ENCODE data around the gene MIS18BP1.
"Not testable (repeated sequence)": the region's sequence is repeated elsewhere in the genome, so short reads cannot be mapped to it uniquely, and the experiment has no call there.

Gene MIS18BP1

GRCh38 chr14:45246691-45247090, 6.3 kb downstream of the MIS18BP1 start:
- in situ Hi-C loops (cut with MboI; ENCODE audit: low sequenced_read_pairs) = no loop called here

GRCh38 chr14:45246151-45246550, 6.9 kb downstream of the MIS18BP1 start:
- in situ Hi-C loops (cut with MboI; ENCODE audit: low sequenced_read_pairs) = no loop called here

GRCh38 chr14:45242706-45243105, 10.3 kb downstream of the MIS18BP1 start:
- in situ Hi-C loops (cut with MboI; ENCODE audit: low sequenced_read_pairs) = no loop called here

- in situ Hi-C loops (cut with MboI; ENCODE audit: low sequenced_read_pairs) = no loop called here
Measured at GRCh38 chr14:45238988-45239387, 14.0 kb downstream of the MIS18BP1 start.

- in situ Hi-C loops (cut with MboI; ENCODE audit: low sequenced_read_pairs) = no loop called here
Measured at GRCh38 chr14:45227566-45227965, 25.4 kb downstream of the MIS18BP1 start.

- in situ Hi-C loops (cut with MboI; ENCODE audit: low sequenced_read_pairs) = no loop called here
Measured at GRCh38 chr14:45222485-45223262, 30.3 kb downstream of the MIS18BP1 start.

- in situ Hi-C loops (cut with MboI; ENCODE audit: low sequenced_read_pairs) = not testable (repeated sequence)
Measured at GRCh38 chr14:45214341-45214740, 38.7 kb downstream of the MIS18BP1 start.

- in situ Hi-C loops (cut with MboI; ENCODE audit: low sequenced_read_pairs) = not testable (repeated sequence)
Measured at GRCh38 chr14:45213716-45214115, 39.3 kb downstream of the MIS18BP1 start.

- in situ Hi-C loops (cut with MboI; ENCODE audit: low sequenced_read_pairs) = no loop called here
Measured at GRCh38 chr14:45212231-45212630, 40.8 kb downstream of the MIS18BP1 start.

- in situ Hi-C loops (cut with MboI; ENCODE audit: low sequenced_read_pairs) = no loop called here
Measured at GRCh38 chr14:45211295-45211694, 41.7 kb downstream of the MIS18BP1 start.

GRCh38 chr14:45210159-45210558, 42.8 kb downstream of the MIS18BP1 start:
- in situ Hi-C loops (cut with MboI; ENCODE audit: low sequenced_read_pairs) = no loop called here

GRCh38 chr14:45204241-45204640, 48.8 kb downstream of the MIS18BP1 start:
- in situ Hi-C loops (cut with MboI; ENCODE audit: low sequenced_read_pairs) = no loop called here

- in situ Hi-C loops (cut with MboI; ENCODE audit: low sequenced_read_pairs) = no loop called here
Measured at GRCh38 chr14:45201905-45202304, 51.1 kb downstream of the MIS18BP1 start.

- in situ Hi-C loops (cut with MboI; ENCODE audit: low sequenced_read_pairs) = no loop called here
Measured at GRCh38 chr14:45199230-45199629, 53.8 kb downstream of the MIS18BP1 start.

- in situ Hi-C loops (cut with MboI; ENCODE audit: low sequenced_read_pairs) = no loop called here
Measured at GRCh38 chr14:45198551-45198950, 54.5 kb downstream of the MIS18BP1 start.

- in situ Hi-C loops (cut with MboI; ENCODE audit: low sequenced_read_pairs) = no loop called here
Measured at GRCh38 chr14:45194964-45195363, 58.0 kb downstream of the MIS18BP1 start.

GRCh38 chr14:45185100-45185814, 67.7 kb downstream of the MIS18BP1 start:
- in situ Hi-C loops (cut with MboI; ENCODE audit: low sequenced_read_pairs) = no loop called here

- in situ Hi-C loops (cut with MboI; ENCODE audit: low sequenced_read_pairs) = no loop called here
Measured at GRCh38 chr14:45181806-45182205, 71.2 kb downstream of the MIS18BP1 start.

- in situ Hi-C loops (cut with MboI; ENCODE audit: low sequenced_read_pairs) = no loop called here
Measured at GRCh38 chr14:45181329-45181728, 71.7 kb downstream of the MIS18BP1 start.

GRCh38 chr14:45177076-45177475, 75.9 kb downstream of the MIS18BP1 start:
- in situ Hi-C loops (cut with MboI; ENCODE audit: low sequenced_read_pairs) = no loop called here

- in situ Hi-C loops (cut with MboI; ENCODE audit: low sequenced_read_pairs) = no loop called here
Measured at GRCh38 chr14:45169906-45170305, 83.1 kb downstream of the MIS18BP1 start.

GRCh38 chr14:45156067-45156466, 96.9 kb downstream of the MIS18BP1 start:
- in situ Hi-C loops (cut with MboI; ENCODE audit: low sequenced_read_pairs) = no loop called here

All from HL-60/S4 treated with phorbol 12-myristate 13-acetate at 8.2 ng/mL for 4 days and 3 days (cell line).